Testis (tissue), 3 donors: ENCODE results near the gene ALDH9A1. TPM values are rescaled to one million over a fixed set of nuclear protein-coding genes. Genes with fewer than 3 reads are reported as not detected.

Experiments used
- DNase-seq: peaks from one replicate; pipeline ENCODE4 v3.0.0-alpha.2; 2019
- H3K27ac ChIP-seq, 2 donors: fragments of 200-600 bp; sonication (generic); one replicate each; pipeline ENCODE4 v1.5.1; 2019
- H3K27me3 ChIP-seq: fragments of 200-600 bp; sonication (generic); one replicate; pipeline ENCODE4 v1.5.1; 2019
- H3K36me3 ChIP-seq: fragments of 200-600 bp; sonication (generic); one replicate; pipeline ENCODE4 v1.5.1; 2017; ENCODE audit warnings: low read depth; ENCODE audit errors: missing control alignments
- H3K4me1 ChIP-seq: fragments of 200-600 bp; sonication (generic); one replicate; pipeline ENCODE4 v1.5.1; 2019
- H3K4me3 ChIP-seq, 2 donors: fragments of 200-600 bp; sonication (generic); one replicate each; pipeline ENCODE4 v1.5.1; 2017 to 2019
- H3K9me3 ChIP-seq: fragments of 200-600 bp; sonication (generic); one replicate; pipeline ENCODE4 v1.5.1; 2017
- CTCF ChIP-seq, 3 experiments: fragments of 450-650 bp in 2 of 3; fragments of 200-600 bp in 1 of 3; sonication (generic) in 1 of 3; IDR thresholded peaks; one replicate each; pipeline ENCODE4 v1.5.1; 2016 to 2019; ENCODE audit warnings: antibody characterized with exemption in 3 of 3, mild to moderate bottlenecking in 2 of 3, moderate library complexity in 1 of 3
- POLR2A ChIP-seq: fragments of 450-650 bp; IDR thresholded peaks from one replicate; pipeline ENCODE4 v1.6.1; 2017; ENCODE audit warnings: antibody characterized with exemption, mild to moderate bottlenecking, moderate library complexity
- WGBS, 2 donors: methylation state at CpG; one replicate each; pipeline ENCODE4 v1.1.5; 2018; 5-methylcytosine and 5-hydroxymethylcytosine counted together
- intact Hi-C: fragments of 100-400 bp; cut with DNase I; formaldehyde crosslinking; loops from one replicate; pipeline ENCODE4 v1.15.1; 2023; ENCODE audit warnings: low total_unique reads
- polyA plus RNA-seq: library from polyadenylated mRNA; stranded (reverse); fragments of 350-450 nt; fragmentation: Illumina TruSeq; extraction: RNeasy Lipid Tissue Mini Kit (QIAGEN cat#74804); gene quantifications from one replicate; pipeline ENCODE4 v1.2.3, GENCODE V29; 2014; ENCODE audit warnings: low read depth, low replicate concordance; ENCODE audit not compliant: insufficient read depth
- total RNA-seq, 2 donors: library from RNA; depleted of rRNA; stranded (reverse); fragments of >200 nt; gene quantifications; one replicate each; pipeline ENCODE4 v1.2.3, GENCODE V29; 2016

The ALDH9A1 gene
- total and polyA plus RNA-seq, 3 donors from 2014 or later = 144 to 201 (median 188) TPM

- no peaks in the 10 kb centered on the region for H3K27me3 ChIP-seq
- H3K27ac ChIP-seq = no peak overlapping the region
- no peaks in the 10 kb centered on the region for H3K9me3 ChIP-seq
- intact Hi-C loops = no loop called here
- no peak overlapping the region for H3K4me3 ChIP-seq
- 86 to 95% methylated on average over 2 of the region's 2 CpGs for WGBS, 2 donors
- TF ChIP-seq POLR2A = no peak
- no peak for TF ChIP-seq CTCF (IDR thresholded peaks at IDR 0.05)
- H3K36me3 ChIP-seq = no peaks in the 10 kb centered on the region
- H3K4me1 ChIP-seq = peaks cover 4% of the 10 kb centered on the region
- DNase-seq = no peak
Measured at GRCh38 chr1:165680303-165680702, 18.1 kb downstream of the ALDH9A1 start.

GRCh38 chr1:165679282-165680036 is 18.9 kb downstream of the ALDH9A1 start:
- TF ChIP-seq CTCF (IDR thresholded peaks at IDR 0.05) (no peak), POLR2A (no peak)
- intact Hi-C loops = no loop called here

GRCh38 chr1:165678509-165678908 is 19.9 kb downstream of the ALDH9A1 start:
- no peak for TF ChIP-seq POLR2A
- no peak for TF ChIP-seq CTCF (IDR thresholded peaks at IDR 0.05)
- no peak for DNase-seq
- no peaks in the 10 kb centered on the region for H3K4me1 ChIP-seq
- H3K4me3 ChIP-seq = no peak overlapping the region
- no peaks in the 10 kb centered on the region for H3K9me3 ChIP-seq
- intact Hi-C loops = no loop called here
- no peak overlapping the region for H3K27ac ChIP-seq
- WGBS, 2 donors = 0 to 27% methylated on average over 2 of the region's 2 CpGs
- no peaks in the 10 kb centered on the region for H3K27me3 ChIP-seq
- H3K36me3 ChIP-seq = no peaks in the 10 kb centered on the region

More at GRCh38 chr1:165679282-165680036, 18.9 kb downstream of the ALDH9A1 start:
- Histone ChIP-seq H3K27ac (no peak overlapping the region), H3K4me1 (no peaks in the 10 kb centered on the region), H3K27me3 (no peaks in the 10 kb centered on the region), H3K36me3 (no peaks in the 10 kb centered on the region), H3K4me3 (no peak overlapping the region), H3K9me3 (no peaks in the 10 kb centered on the region)
- WGBS, 2 donors = 58 to 97% methylated on average over 1 of the region's 1 CpG
- no peak for DNase-seq

- no peaks in the 10 kb centered on the region for H3K9me3 ChIP-seq
- no peak overlapping the region for H3K27ac ChIP-seq
- TF ChIP-seq CTCF (IDR thresholded peaks at IDR 0.05) (no peak), POLR2A (no peak)
- H3K4me1 ChIP-seq = no peaks in the 10 kb centered on the region
- no peak overlapping the region for H3K4me3 ChIP-seq
- no peaks in the 10 kb centered on the region for H3K27me3 ChIP-seq
- H3K36me3 ChIP-seq = no peaks in the 10 kb centered on the region
- intact Hi-C loops = no loop called here
- no peak for DNase-seq
- 94 to 98% methylated on average over 1 of the region's 1 CpG for WGBS, 2 donors
Measured at GRCh38 chr1:165675794-165676193, 22.6 kb downstream of the ALDH9A1 start.

GRCh38 chr1:165674599-165674998 is 23.8 kb downstream of the ALDH9A1 start:
- intact Hi-C loops = no loop called here
- Histone ChIP-seq H3K27ac (no peak overlapping the region), H3K27me3 (no peaks in the 10 kb centered on the region), H3K9me3 (no peaks in the 10 kb centered on the region), H3K36me3 (no peaks in the 10 kb centered on the region), H3K4me3 (no peak overlapping the region), H3K4me1 (no peaks in the 10 kb centered on the region)
- 82 to 88% methylated on average over 8 of the region's 8 CpGs for WGBS, 2 donors
- DNase-seq = no peak
- TF ChIP-seq CTCF (IDR thresholded peaks at IDR 0.05) (no peak), POLR2A (no peak)
